AG04450 (cell line): ENCODE data around the gene POMT2. TPM values are rescaled to one million over a fixed set of nuclear protein-coding genes. Genes with fewer than 3 reads are reported as not detected.

Experiments
- CTCF ChIA-PET: fragments of 300-600, 350-600 bp; formaldehyde crosslinking; extraction: SDS; loops from one replicate; lab custom pipeline; 2022; ENCODE audit warnings: antibody characterized with exemption, inconsistent platforms; lab: Charles Lee
- POLR2A ChIA-PET: fragments of 350-600 bp; formaldehyde crosslinking; extraction: SDS; loops from one replicate; lab custom pipeline; 2021; ENCODE audit warnings: antibody characterized with exemption, inconsistent platforms; lab: Yijun Ruan, JAX
- DNase-seq: peaks from one replicate; pipeline ENCODE4 v3.0.0-alpha.2; 2011; ENCODE audit warnings: low read depth, low spot score
- H3K27ac ChIP-seq: one replicate; pipeline ENCODE4 v1.5.1; 2012; ENCODE audit warnings: low read depth, low read length, control low read depth
- H3K27me3 ChIP-seq: one replicate; pipeline ENCODE4 v1.6.0; 2012; ENCODE audit warnings: low read length; ENCODE audit not compliant: control insufficient read depth, insufficient read depth
- H3K4me3 ChIP-seq: 2 replicates; pipeline ENCODE4 v1.5.1; 2011; ENCODE audit warnings: mild to moderate bottlenecking, low read depth, low read length, control low read depth
- H3K9me3 ChIP-seq: 2 replicates; pipeline ENCODE4 v1.5.1; 2012; ENCODE audit warnings: low read length; ENCODE audit not compliant: control insufficient read depth, insufficient read depth
- CTCF ChIP-seq: IDR thresholded peaks from 2 replicates; pipeline ENCODE4 v1.5.1; 2011; ENCODE audit warnings: low read depth, low read length, control low read depth, inconsistent platforms
- polyA plus RNA-seq: library from polyadenylated mRNA; depleted of rRNA; stranded (reverse); fragments of >200 nt; gene quantifications from 2 replicates; pipeline ENCODE4 v1.2.3, GENCODE V29; 2011

POMT2 gene
- polyA plus RNA-seq, 1 experiment: 17.2 TPM

GRCh38 chr14:77259025-77259715 lies 61.5 kb downstream of the POMT2 start:
- DNase-seq: no peak
- no peak overlapping the region for H3K4me3 ChIP-seq
- no peaks in the 10 kb centered on the region for H3K9me3 ChIP-seq
- no peak overlapping the region for H3K27ac ChIP-seq
- ChIA-PET POLR2A (no interaction called here), CTCF (no interaction called here)
- no peak for TF ChIP-seq CTCF
- peaks cover 23% of the 10 kb centered on the region for H3K27me3 ChIP-seq

GRCh38 chr14:77258566-77258965 lies 62.1 kb downstream of the POMT2 start:
- no peaks in the 10 kb centered on the region; the same call in 1 of the 2 replicates for H3K9me3 ChIP-seq
- POLR2A ChIA-PET: no interaction called here
- CTCF ChIA-PET: no interaction called here
- DNase-seq: no peak
- TF ChIP-seq CTCF: no peak
- H3K27me3 ChIP-seq: peaks cover 19% of the 10 kb centered on the region
- H3K27ac ChIP-seq: no peak overlapping the region
- H3K4me3 ChIP-seq: no peak overlapping the region

GRCh38 chr14:77257700-77258099 lies 63.0 kb downstream of the POMT2 start:
- peaks cover 13% of the 10 kb centered on the region for H3K27me3 ChIP-seq
- H3K4me3 ChIP-seq: no peak overlapping the region
- ChIA-PET POLR2A (no interaction called here), CTCF (no interaction called here)
- H3K9me3 ChIP-seq: no peaks in the 10 kb centered on the region; the same call in 1 of the 2 replicates
- no peak for DNase-seq
- no peak overlapping the region for H3K27ac ChIP-seq
- TF ChIP-seq CTCF: no peak

- peaks cover 13% of the 10 kb centered on the region for H3K27me3 ChIP-seq
- no peak overlapping the region for H3K4me3 ChIP-seq
- ChIA-PET CTCF (no interaction called here), POLR2A (no interaction called here)
- H3K9me3 ChIP-seq: no peaks in the 10 kb centered on the region; the same call in 1 of the 2 replicates
- H3K27ac ChIP-seq: no peak overlapping the region
- DNase-seq: no peak
- no peak for TF ChIP-seq CTCF
Observed at GRCh38 chr14:77256694-77257093, 64.0 kb downstream of the POMT2 start.

GRCh38 chr14:77253333-77254190 lies 67.1 kb downstream of the POMT2 start:
- ChIA-PET CTCF (no interaction called here), POLR2A (no interaction called here)
- Histone ChIP-seq H3K4me3 (no peak overlapping the region), H3K27ac (no peak overlapping the region), H3K27me3 (peaks cover 4% of the 10 kb centered on the region), H3K9me3 (no peaks in the 10 kb centered on the region; the same call in 1 of the 2 replicates)
- no peak for DNase-seq
- no peak for TF ChIP-seq CTCF
